ENCODE data around the gene ARMH3.

GRCh38 chr10:101938305-101939007, 117.5 kb downstream of the ARMH3 start:
- TF ChIP-seq EZH2 (IDR thresholded peaks at IDR 0.05; ENCODE audit: low read length, unreplicated experiment) (no peak), CTCF (conservative IDR thresholded peaks at IDR 0.05; ENCODE audit: low read depth, low read length) (no peak)

Data from PC-3 (cell line).